Measurements from ENCODE around the gene WBP11.

The WBP11 gene

DNA sequence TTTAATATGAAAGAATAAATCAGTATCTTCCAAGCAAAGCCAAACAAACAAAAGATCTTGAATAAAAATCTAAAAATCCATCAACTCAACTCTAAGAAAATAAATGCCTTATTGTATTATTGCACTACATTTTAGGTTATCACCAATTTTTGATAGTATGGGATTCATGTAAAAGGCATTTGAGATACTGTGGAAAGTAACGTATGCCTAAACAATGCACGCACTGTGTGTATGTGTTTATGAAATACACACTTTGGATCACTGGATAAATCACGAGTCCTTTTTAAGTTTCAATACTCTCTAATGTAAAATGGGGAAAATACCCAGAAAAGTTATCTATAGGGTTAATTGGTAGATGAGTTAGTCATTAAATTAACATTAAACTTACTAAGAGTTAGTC is 17.7 kb downstream of the WBP11 start:
- Histone ChIP-seq H3K9ac (ENCODE audit: low read length) (no peak overlapping the region), H3F3A (ENCODE audit: insufficient read depth, low read length) (no peaks in the 10 kb centered on the region; the same call in 1 of the 2 replicates), H3K4me2 (ENCODE audit: low read length) (no peak overlapping the region), H3K4me3 (ENCODE audit: low read depth, low read length, poor library complexity, severe bottlenecking) (no peak overlapping the region), H3K27ac (ENCODE audit: low read depth, low read length, poor library complexity, severe bottlenecking) (no peak overlapping the region), H3K9me2 (ENCODE audit: low read depth, low read length) (no peaks in the 10 kb centered on the region), H3K36me3 (ENCODE audit: insufficient read depth, low read length) (peaks cover 57% of the 10 kb centered on the region), H4K20me1 (ENCODE audit: insufficient read depth, low read length) (no peaks in the 10 kb centered on the region), H2AFZ (ENCODE audit: low read length) (no peak overlapping the region), H3K27me3 (ENCODE audit: insufficient read depth, low read length) (no peaks in the 10 kb centered on the region), H3K4me1 (ENCODE audit: insufficient read depth, low read length, severe bottlenecking) (peaks cover 5% of the 10 kb centered on the region), H3K79me2 (ENCODE audit: insufficient read depth, low read length) (no peaks in the 10 kb centered on the region), H3K9me3 (ENCODE audit: low read length) (no peaks in the 10 kb centered on the region)
- no peak for TF ChIP-seq EZH2 (IDR thresholded peaks at IDR 0.05; ENCODE audit: borderline replicate concordance, low read length)
- TF ChIP-seq, protein P1, sequence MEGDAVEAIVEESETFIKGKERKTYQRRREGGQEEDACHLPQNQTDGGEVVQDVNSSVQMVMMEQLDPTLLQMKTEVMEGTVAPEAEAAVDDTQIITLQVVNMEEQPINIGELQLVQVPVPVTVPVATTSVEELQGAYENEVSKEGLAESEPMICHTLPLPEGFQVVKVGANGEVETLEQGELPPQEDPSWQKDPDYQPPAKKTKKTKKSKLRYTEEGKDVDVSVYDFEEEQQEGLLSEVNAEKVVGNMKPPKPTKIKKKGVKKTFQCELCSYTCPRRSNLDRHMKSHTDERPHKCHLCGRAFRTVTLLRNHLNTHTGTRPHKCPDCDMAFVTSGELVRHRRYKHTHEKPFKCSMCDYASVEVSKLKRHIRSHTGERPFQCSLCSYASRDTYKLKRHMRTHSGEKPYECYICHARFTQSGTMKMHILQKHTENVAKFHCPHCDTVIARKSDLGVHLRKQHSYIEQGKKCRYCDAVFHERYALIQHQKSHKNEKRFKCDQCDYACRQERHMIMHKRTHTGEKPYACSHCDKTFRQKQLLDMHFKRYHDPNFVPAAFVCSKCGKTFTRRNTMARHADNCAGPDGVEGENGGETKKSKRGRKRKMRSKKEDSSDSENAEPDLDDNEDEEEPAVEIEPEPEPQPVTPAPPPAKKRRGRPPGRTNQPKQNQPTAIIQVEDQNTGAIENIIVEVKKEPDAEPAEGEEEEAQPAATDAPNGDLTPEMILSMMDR (IDR thresholded peaks at IDR 0.05; ENCODE audit: low read length), result no peak

- H3F3A ChIP-seq (ENCODE audit: insufficient read depth, low read length), result no peaks in the 10 kb centered on the region; the same call in 1 of the 2 replicates
- no peaks in the 10 kb centered on the region for H3K9me2 ChIP-seq (ENCODE audit: low read depth, low read length)
- no peaks in the 10 kb centered on the region for H4K20me1 ChIP-seq (ENCODE audit: insufficient read depth, low read length)
- peaks cover 46% of the 10 kb centered on the region for H3K36me3 ChIP-seq (ENCODE audit: insufficient read depth, low read length)
- H3K9me3 ChIP-seq (ENCODE audit: low read length), result no peaks in the 10 kb centered on the region
- no peaks in the 10 kb centered on the region for H3K27me3 ChIP-seq (ENCODE audit: insufficient read depth, low read length)
- H3K27ac ChIP-seq (ENCODE audit: low read depth, low read length, poor library complexity, severe bottlenecking), result no peak overlapping the region
- TF ChIP-seq EZH2 (IDR thresholded peaks at IDR 0.05; ENCODE audit: borderline replicate concordance, low read length), result no peak
- TF ChIP-seq, protein P1 (IDR thresholded peaks at IDR 0.05; ENCODE audit: low read length), result no peak
- no peaks in the 10 kb centered on the region for H3K79me2 ChIP-seq (ENCODE audit: insufficient read depth, low read length)
- no peak overlapping the region for H3K4me3 ChIP-seq (ENCODE audit: low read depth, low read length, poor library complexity, severe bottlenecking)
- H3K4me2 ChIP-seq (ENCODE audit: low read length), result no peak overlapping the region
- H2AFZ ChIP-seq (ENCODE audit: low read length), result no peak overlapping the region
- no peak overlapping the region for H3K9ac ChIP-seq (ENCODE audit: low read length)
- peaks cover 11% of the 10 kb centered on the region for H3K4me1 ChIP-seq (ENCODE audit: insufficient read depth, low read length, severe bottlenecking)
Measured at GRCh38 chr12:14784471-14784870, 18.8 kb downstream of the WBP11 start.

GRCh38 chr12:14782756-14783155 is 20.5 kb downstream of the WBP11 start:
- H3K36me3 ChIP-seq (ENCODE audit: insufficient read depth, low read length), result peaks cover 30% of the 10 kb centered on the region
- H2AFZ ChIP-seq (ENCODE audit: low read length), result no peak overlapping the region
- no peaks in the 10 kb centered on the region for H3K79me2 ChIP-seq (ENCODE audit: insufficient read depth, low read length)
- H3K9me3 ChIP-seq (ENCODE audit: low read length), result no peaks in the 10 kb centered on the region
- no peak overlapping the region for H3K4me3 ChIP-seq (ENCODE audit: low read depth, low read length, poor library complexity, severe bottlenecking)
- no peaks in the 10 kb centered on the region for H4K20me1 ChIP-seq (ENCODE audit: insufficient read depth, low read length)
- H3K9me2 ChIP-seq (ENCODE audit: low read depth, low read length), result no peaks in the 10 kb centered on the region
- H3K27me3 ChIP-seq (ENCODE audit: insufficient read depth, low read length), result no peaks in the 10 kb centered on the region
- H3F3A ChIP-seq (ENCODE audit: insufficient read depth, low read length), result no peaks in the 10 kb centered on the region; the same call in 1 of the 2 replicates
- H3K4me1 ChIP-seq (ENCODE audit: insufficient read depth, low read length, severe bottlenecking), result peaks cover 11% of the 10 kb centered on the region
- no peak overlapping the region for H3K9ac ChIP-seq (ENCODE audit: low read length)
- H3K4me2 ChIP-seq (ENCODE audit: low read length), result no peak overlapping the region
- TF ChIP-seq EZH2 (IDR thresholded peaks at IDR 0.05; ENCODE audit: borderline replicate concordance, low read length), result no peak
- TF ChIP-seq, protein P1 (IDR thresholded peaks at IDR 0.05; ENCODE audit: low read length), result no peak
- H3K27ac ChIP-seq (ENCODE audit: low read depth, low read length, poor library complexity, severe bottlenecking), result no peak overlapping the region

Data from OCI-LY1 (cell line).